ENCODE measurements around the gene CNDP1.

Gene CNDP1

GRCh38 chr18:74604361-74604760 lies 70.1 kb downstream of the CNDP1 start:
- Histone ChIP-seq H3K4me3 (ENCODE audit: low read length) (no peak overlapping the region), H3K36me3 (ENCODE audit: insufficient read depth, low read depth, low read length) (no peaks in the 10 kb centered on the region), H3K27ac (ENCODE audit: low read length) (no peak overlapping the region), H3K27me3 (ENCODE audit: insufficient read depth, low read length) (peaks cover 5% of the 10 kb centered on the region; the same call in 1 of the 2 replicates), H3K9ac (ENCODE audit: low read depth, low read length) (no peak overlapping the region), H3K4me1 (ENCODE audit: insufficient read depth, low read length) (0 out of 2 replicates have a peak, but pooled peaks cover 2% of the 10 kb centered on the region), H3K9me3 (ENCODE audit: insufficient read depth, low read depth, low read length) (no peaks in the 10 kb centered on the region)

GRCh38 chr18:74604774-74605173 lies 70.5 kb downstream of the CNDP1 start:
- Histone ChIP-seq H3K4me3 (ENCODE audit: low read length) (no peak overlapping the region), H3K27ac (ENCODE audit: low read length) (no peak overlapping the region), H3K9ac (ENCODE audit: low read depth, low read length) (no peak overlapping the region), H3K4me1 (ENCODE audit: insufficient read depth, low read length) (0 out of 2 replicates have a peak, but pooled peaks cover 2% of the 10 kb centered on the region), H3K9me3 (ENCODE audit: insufficient read depth, low read depth, low read length) (no peaks in the 10 kb centered on the region), H3K36me3 (ENCODE audit: insufficient read depth, low read depth, low read length) (no peaks in the 10 kb centered on the region), H3K27me3 (ENCODE audit: insufficient read depth, low read length) (peaks cover 1% of the 10 kb centered on the region; the same call in 1 of the 2 replicates)

GRCh38 chr18:74608681-74609080 lies 74.4 kb downstream of the CNDP1 start:
- Histone ChIP-seq H3K9ac (ENCODE audit: low read depth, low read length) (no peak overlapping the region), H3K27ac (ENCODE audit: low read length) (no peak overlapping the region), H3K4me1 (ENCODE audit: insufficient read depth, low read length) (0 out of 2 replicates have a peak, but pooled peaks cover 2% of the 10 kb centered on the region), H3K4me3 (ENCODE audit: low read length) (no peak overlapping the region), H3K36me3 (ENCODE audit: insufficient read depth, low read depth, low read length) (no peaks in the 10 kb centered on the region), H3K27me3 (ENCODE audit: insufficient read depth, low read length) (no peaks in the 10 kb centered on the region), H3K9me3 (ENCODE audit: insufficient read depth, low read depth, low read length) (no peaks in the 10 kb centered on the region)

- no peaks in the 10 kb centered on the region for H3K9me3 ChIP-seq (ENCODE audit: insufficient read depth, low read depth, low read length)
- H3K4me3 ChIP-seq (ENCODE audit: low read length), result no peak overlapping the region
- H3K27ac ChIP-seq (ENCODE audit: low read length), result no peak overlapping the region
- no peaks in the 10 kb centered on the region for H3K36me3 ChIP-seq (ENCODE audit: insufficient read depth, low read depth, low read length)
- 0 out of 2 replicates have a peak, but pooled peaks cover 2% of the 10 kb centered on the region for H3K4me1 ChIP-seq (ENCODE audit: insufficient read depth, low read length)
- H3K9ac ChIP-seq (ENCODE audit: low read depth, low read length), result no peak overlapping the region
- no peaks in the 10 kb centered on the region for H3K27me3 ChIP-seq (ENCODE audit: insufficient read depth, low read length)
Observed at GRCh38 chr18:74609535-74609934, 75.2 kb downstream of the CNDP1 start.

GRCh38 chr18:74610051-74610615 lies 75.8 kb downstream of the CNDP1 start:
- no peaks in the 10 kb centered on the region for H3K9me3 ChIP-seq (ENCODE audit: insufficient read depth, low read depth, low read length)
- H3K27ac ChIP-seq (ENCODE audit: low read length), result no peak overlapping the region
- H3K9ac ChIP-seq (ENCODE audit: low read depth, low read length), result no peak overlapping the region

GRCh38 chr18:74610860-74611259 lies 76.6 kb downstream of the CNDP1 start:
- H3K9ac ChIP-seq (ENCODE audit: low read depth, low read length), result no peak overlapping the region
- no peaks in the 10 kb centered on the region for H3K27me3 ChIP-seq (ENCODE audit: insufficient read depth, low read length)
- H3K36me3 ChIP-seq (ENCODE audit: insufficient read depth, low read depth, low read length), result no peaks in the 10 kb centered on the region
- H3K4me3 ChIP-seq (ENCODE audit: low read length), result no peak overlapping the region
- no peak overlapping the region for H3K27ac ChIP-seq (ENCODE audit: low read length)
- no peaks in the 10 kb centered on the region for H3K4me1 ChIP-seq (ENCODE audit: insufficient read depth, low read length)
- H3K9me3 ChIP-seq (ENCODE audit: insufficient read depth, low read depth, low read length), result no peaks in the 10 kb centered on the region

More at GRCh38 chr18:74610051-74610615, 75.8 kb downstream of the CNDP1 start:
- Histone ChIP-seq H3K27me3 (ENCODE audit: insufficient read depth, low read length) (no peaks in the 10 kb centered on the region), H3K4me1 (ENCODE audit: insufficient read depth, low read length) (0 out of 2 replicates have a peak, but pooled peaks cover under 1% of the 10 kb centered on the region), H3K36me3 (ENCODE audit: insufficient read depth, low read depth, low read length) (no peaks in the 10 kb centered on the region), H3K4me3 (ENCODE audit: low read length) (no peak overlapping the region)

- Histone ChIP-seq H3K9me3 (ENCODE audit: insufficient read depth, low read depth, low read length) (peaks cover 1% of the 10 kb centered on the region; the same call in 1 of the 2 replicates), H3K9ac (ENCODE audit: low read depth, low read length) (no peak overlapping the region), H3K36me3 (ENCODE audit: insufficient read depth, low read depth, low read length) (no peaks in the 10 kb centered on the region), H3K27me3 (ENCODE audit: insufficient read depth, low read length) (no peaks in the 10 kb centered on the region), H3K4me3 (ENCODE audit: low read length) (no peak overlapping the region), H3K27ac (ENCODE audit: low read length) (no peak overlapping the region), H3K4me1 (ENCODE audit: insufficient read depth, low read length) (no peaks in the 10 kb centered on the region)
Observed at GRCh38 chr18:74611765-74612164, 77.5 kb downstream of the CNDP1 start.

- Histone ChIP-seq H3K27me3 (ENCODE audit: insufficient read depth, low read length) (no peaks in the 10 kb centered on the region), H3K4me1 (ENCODE audit: insufficient read depth, low read length) (no peaks in the 10 kb centered on the region), H3K9me3 (ENCODE audit: insufficient read depth, low read depth, low read length) (peaks cover 4% of the 10 kb centered on the region; the same call in 1 of the 2 replicates), H3K27ac (ENCODE audit: low read length) (no peak overlapping the region), H3K36me3 (ENCODE audit: insufficient read depth, low read depth, low read length) (no peaks in the 10 kb centered on the region), H3K4me3 (ENCODE audit: low read length) (no peak overlapping the region), H3K9ac (ENCODE audit: low read depth, low read length) (no peak overlapping the region)
Observed at GRCh38 chr18:74613381-74613780, 79.1 kb downstream of the CNDP1 start.

- Histone ChIP-seq H3K9ac (ENCODE audit: low read depth, low read length) (no peak overlapping the region), H3K9me3 (ENCODE audit: insufficient read depth, low read depth, low read length) (peaks cover 4% of the 10 kb centered on the region; the same call in 1 of the 2 replicates), H3K4me3 (ENCODE audit: low read length) (no peak overlapping the region), H3K4me1 (ENCODE audit: insufficient read depth, low read length) (no peaks in the 10 kb centered on the region), H3K27me3 (ENCODE audit: insufficient read depth, low read length) (no peaks in the 10 kb centered on the region), H3K27ac (ENCODE audit: low read length) (no peak overlapping the region), H3K36me3 (ENCODE audit: insufficient read depth, low read depth, low read length) (no peaks in the 10 kb centered on the region)
Observed at GRCh38 chr18:74616494-74616893, 82.2 kb downstream of the CNDP1 start.

- Histone ChIP-seq H3K36me3 (ENCODE audit: insufficient read depth, low read depth, low read length) (no peaks in the 10 kb centered on the region), H3K27me3 (ENCODE audit: insufficient read depth, low read length) (no peaks in the 10 kb centered on the region), H3K9ac (ENCODE audit: low read depth, low read length) (no peak overlapping the region), H3K4me3 (ENCODE audit: low read length) (no peak overlapping the region), H3K27ac (ENCODE audit: low read length) (no peak overlapping the region), H3K4me1 (ENCODE audit: insufficient read depth, low read length) (no peaks in the 10 kb centered on the region), H3K9me3 (ENCODE audit: insufficient read depth, low read depth, low read length) (peaks cover 4% of the 10 kb centered on the region; the same call in 1 of the 2 replicates)
Observed at GRCh38 chr18:74617486-74617885, 83.2 kb downstream of the CNDP1 start.

- Histone ChIP-seq H3K27ac (ENCODE audit: low read length) (no peak overlapping the region), H3K4me1 (ENCODE audit: insufficient read depth, low read length) (peaks cover 3% of the 10 kb centered on the region; the same call in 1 of the 2 replicates), H3K36me3 (ENCODE audit: insufficient read depth, low read depth, low read length) (no peaks in the 10 kb centered on the region), H3K9me3 (ENCODE audit: insufficient read depth, low read depth, low read length) (no peaks in the 10 kb centered on the region), H3K9ac (ENCODE audit: low read depth, low read length) (no peak overlapping the region), H3K27me3 (ENCODE audit: insufficient read depth, low read length) (no peaks in the 10 kb centered on the region), H3K4me3 (ENCODE audit: low read length) (no peak overlapping the region)
Observed at GRCh38 chr18:74622072-74622471, 87.8 kb downstream of the CNDP1 start.

GRCh38 chr18:74623047-74623816 lies 88.9 kb downstream of the CNDP1 start:
- Histone ChIP-seq H3K9me3 (ENCODE audit: insufficient read depth, low read depth, low read length) (no peaks in the 10 kb centered on the region), H3K36me3 (ENCODE audit: insufficient read depth, low read depth, low read length) (no peaks in the 10 kb centered on the region), H3K27ac (ENCODE audit: low read length) (no peak overlapping the region), H3K27me3 (ENCODE audit: insufficient read depth, low read length) (no peaks in the 10 kb centered on the region), H3K4me3 (ENCODE audit: low read length) (peak overlapping the region; percentile 24; the same call in 1 of the 2 replicates), H3K9ac (ENCODE audit: low read depth, low read length) (no peak overlapping the region), H3K4me1 (ENCODE audit: insufficient read depth, low read length) (peaks cover 3% of the 10 kb centered on the region; the same call in 1 of the 2 replicates)
